ENCODE data around the gene LRRC10. TPM values are rescaled to one million over a fixed set of nuclear protein-coding genes. Genes with fewer than 3 reads are reported as not detected.
"Not testable (repeated sequence)": the region's sequence is repeated elsewhere in the genome, so short reads cannot be mapped to it uniquely, and the experiment has no call there.

Gene LRRC10
- total RNA-seq, 1 donor from 2014 or later = not detected

DNA sequence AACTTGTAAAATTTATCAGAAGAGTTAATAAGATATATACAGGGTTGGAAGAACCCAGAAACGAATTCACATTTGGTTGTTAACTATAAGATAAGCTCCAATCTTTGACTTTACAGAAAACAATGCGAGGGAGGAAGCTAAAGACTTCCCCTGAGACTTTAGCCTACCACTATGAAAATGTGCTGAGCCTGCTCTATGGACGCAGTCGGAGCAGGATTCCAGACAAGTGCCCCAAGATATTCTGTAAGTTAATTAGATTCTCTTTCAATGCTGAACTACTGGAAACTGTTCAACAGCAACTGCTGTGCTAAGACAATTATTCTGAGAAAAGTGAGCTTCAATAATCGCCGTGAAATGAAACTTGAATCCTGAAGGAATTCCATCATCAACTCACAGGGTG, 8.3 kb upstream of the LRRC10 start:
- DNase-seq (ENCODE audit: low spot score) = no peak

DNA sequence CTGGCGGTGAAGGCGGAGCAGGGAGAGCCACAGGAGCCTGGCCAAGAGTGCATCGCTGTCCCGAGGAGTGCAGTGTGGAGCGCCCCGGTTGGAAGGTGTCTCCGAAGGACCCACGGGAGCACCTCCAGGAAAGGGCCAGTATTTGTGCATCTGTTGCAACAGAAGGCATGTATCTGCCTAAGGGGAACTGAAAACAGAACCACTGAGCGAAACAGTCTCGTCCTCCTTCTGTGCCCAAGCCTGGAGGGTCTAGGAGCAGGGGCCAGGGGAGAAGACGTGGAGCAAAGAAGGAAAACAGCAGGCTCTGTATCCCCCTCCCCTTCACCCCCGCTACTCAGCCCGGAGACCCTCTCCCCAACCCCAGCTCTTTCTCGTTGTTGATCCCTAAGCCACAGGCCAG, 5.3 kb upstream of the LRRC10 start:
- no peak for DNase-seq (ENCODE audit: low spot score)

DNA sequence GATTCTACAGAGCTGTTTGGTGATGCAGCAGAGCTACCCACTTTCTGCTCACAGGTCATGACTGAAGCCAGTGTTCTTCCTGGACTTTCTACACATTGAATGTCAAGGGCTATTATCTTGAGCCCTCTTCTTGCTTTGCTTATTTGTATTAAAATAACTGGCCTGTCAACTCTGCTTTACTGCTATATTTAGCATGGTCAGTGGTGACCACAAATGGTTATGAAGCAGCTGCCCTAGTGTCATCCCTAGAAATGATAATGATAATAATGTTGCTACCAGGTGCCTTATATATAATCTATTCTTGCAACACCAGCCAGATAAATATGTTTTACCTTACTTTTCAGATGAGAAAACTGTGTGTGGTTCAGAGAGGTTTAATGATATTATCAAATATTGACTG, 2.6 kb upstream of the LRRC10 start:
- DNase-seq (ENCODE audit: low spot score) = no peak

DNA sequence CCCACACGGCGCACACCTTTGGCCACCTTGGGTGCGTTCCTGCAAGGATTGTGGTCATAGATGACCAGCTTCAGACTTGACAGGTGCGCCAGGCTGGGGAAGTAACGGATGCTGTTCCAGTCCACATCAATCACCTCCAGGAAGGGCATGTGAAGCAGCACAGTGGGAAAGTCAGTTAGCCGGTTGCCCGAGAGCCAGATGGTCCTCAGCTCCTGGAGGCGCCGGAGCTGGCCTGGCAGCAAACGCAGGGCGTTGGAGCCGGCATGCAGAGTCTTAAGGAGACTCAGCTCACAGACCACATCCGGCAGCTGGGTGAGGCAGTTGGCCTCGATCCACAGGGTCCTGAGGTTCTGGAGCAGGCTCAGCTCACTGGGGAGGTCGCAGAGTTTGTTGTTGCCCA, 581 bp downstream of the LRRC10 start:
- DNase-seq (ENCODE audit: low spot score) = no peak

DNA sequence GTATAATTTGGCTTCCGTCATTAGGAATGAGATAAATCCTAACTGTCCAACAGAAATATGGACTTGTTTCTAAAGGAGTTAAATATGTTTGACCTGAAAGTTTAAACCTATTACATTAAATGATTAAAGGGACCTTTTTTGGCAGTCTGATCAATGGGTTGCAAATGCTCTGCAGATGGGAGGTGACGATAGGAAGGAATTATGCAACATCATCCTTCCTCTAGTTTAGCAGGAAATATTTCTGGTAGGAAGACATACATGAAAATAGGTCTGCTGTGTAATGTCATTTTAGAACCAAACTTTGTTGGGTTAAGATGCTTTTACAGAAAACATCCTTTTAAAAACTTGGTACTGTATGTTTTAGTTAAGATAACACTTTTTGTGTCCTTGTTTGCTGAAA, 2.6 kb downstream of the LRRC10 start:
- DNase-seq (ENCODE audit: low spot score) = no peak

DNA sequence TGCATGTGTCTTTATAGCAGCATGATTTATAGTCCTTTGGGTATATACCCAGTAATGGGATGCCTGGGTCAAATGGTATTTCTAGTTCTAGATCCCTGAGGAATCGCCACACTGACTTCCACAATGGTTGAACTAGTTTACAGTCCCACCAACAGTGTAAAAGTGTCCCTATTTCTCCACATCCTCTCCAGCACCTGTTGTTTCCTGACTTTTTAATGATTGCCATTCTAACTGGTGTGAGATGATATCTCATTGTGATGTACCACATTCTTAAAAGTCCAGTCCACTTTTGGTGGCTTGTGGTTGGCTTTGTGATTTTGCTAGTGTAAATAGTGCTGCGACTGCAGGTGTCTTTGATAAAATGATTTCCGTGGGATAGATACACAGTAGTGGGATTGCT, 6.4 kb downstream of the LRRC10 start:
- DNase-seq (ENCODE audit: low spot score) = not testable (repeated sequence)

DNA sequence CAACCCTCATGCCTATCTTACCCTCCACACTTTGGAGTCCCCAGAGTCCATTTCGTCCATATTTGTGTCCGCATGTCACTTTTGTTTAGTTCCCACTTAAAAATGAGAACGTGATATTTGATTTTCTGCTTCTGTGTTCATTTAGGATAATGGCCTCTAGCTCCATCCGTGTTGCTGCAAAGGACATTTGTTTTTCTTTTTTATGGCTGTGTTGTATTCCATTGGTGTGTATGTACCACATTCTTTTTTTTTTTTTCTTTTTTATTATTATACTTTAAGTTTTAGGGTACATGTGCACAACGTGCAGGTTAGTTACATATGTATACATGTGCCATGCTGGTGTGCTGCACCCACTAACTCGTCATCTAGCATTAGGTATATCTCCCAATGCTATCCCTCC, 7.2 kb downstream of the LRRC10 start:
- DNase-seq (ENCODE audit: low spot score) = not testable (repeated sequence)

DNA sequence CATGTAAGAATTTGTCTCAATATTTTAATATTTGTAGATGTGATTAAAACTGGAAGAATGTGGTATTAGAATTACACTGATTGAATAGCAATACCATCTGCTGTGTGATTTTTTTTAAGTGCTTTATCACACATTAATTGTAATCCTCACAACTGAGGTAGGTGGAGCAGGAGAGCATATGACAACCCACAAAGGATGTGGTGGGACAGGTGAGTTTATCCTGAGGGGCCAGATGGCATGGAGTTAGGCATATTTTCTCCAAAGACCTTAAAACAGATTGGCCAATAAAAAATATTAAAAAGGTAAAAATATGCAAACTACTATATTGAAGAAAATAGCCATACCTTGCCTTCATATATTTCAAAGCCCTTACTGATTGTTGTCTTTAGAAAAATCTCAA, 7.8 kb downstream of the LRRC10 start:
- no peak for DNase-seq (ENCODE audit: low spot score)

DNA sequence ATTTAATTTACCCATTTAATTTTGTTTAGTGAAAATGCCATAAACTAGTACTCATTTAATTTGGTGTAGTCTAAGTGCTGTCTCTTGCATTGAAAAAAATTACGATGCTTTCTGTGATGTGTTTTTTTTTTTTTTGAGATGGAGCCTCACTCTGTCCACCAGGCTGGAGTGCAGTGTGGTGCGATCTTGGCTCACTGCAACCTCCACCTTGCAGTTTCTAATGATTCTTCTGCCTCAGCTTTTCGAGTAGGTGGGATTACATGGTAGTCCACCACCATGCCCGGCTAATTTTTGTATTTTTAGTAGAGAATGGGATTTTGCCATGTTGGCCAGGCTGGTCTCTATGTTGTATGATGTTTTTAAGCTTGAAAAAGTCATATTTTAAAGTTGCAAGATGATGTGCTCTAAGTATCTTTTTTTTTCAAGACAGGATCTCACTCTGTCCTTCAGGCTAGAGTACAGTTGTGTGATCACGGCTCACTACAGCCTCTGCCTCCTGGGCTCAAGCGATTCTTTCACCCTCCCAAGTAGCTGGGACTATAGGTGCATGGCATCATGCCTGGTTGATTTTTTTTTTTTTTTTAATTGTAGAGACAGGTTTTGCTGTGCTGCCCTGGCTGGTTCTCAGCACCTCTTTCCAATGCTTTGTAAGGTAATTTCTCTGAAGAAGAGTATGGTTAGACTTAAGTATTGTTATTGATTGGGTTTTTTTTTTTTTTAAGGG, 8.6 kb downstream of the LRRC10 start:
- DNase-seq (ENCODE audit: low spot score) = no peak

DNA sequence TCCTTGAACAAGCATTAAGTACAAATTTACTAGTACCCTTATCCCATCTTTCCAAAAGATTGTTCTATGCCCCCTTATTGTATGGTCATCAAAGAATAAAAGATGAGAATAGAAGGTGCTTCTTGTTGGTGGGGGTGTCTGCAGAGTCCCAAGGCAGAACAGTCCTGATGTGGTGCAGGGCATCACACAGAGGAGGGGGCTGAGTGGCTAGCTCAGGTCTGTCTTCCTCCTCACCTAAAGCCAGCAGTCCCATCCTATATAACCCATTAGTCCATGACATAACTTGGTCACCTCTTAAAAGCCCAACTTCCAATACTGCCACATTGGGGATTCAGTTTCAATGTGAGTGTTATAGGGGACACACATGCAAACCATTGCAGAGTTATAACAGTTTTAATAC, 9.9 kb downstream of the LRRC10 start:
- DNase-seq (ENCODE audit: low spot score) = no peak

DNA sequence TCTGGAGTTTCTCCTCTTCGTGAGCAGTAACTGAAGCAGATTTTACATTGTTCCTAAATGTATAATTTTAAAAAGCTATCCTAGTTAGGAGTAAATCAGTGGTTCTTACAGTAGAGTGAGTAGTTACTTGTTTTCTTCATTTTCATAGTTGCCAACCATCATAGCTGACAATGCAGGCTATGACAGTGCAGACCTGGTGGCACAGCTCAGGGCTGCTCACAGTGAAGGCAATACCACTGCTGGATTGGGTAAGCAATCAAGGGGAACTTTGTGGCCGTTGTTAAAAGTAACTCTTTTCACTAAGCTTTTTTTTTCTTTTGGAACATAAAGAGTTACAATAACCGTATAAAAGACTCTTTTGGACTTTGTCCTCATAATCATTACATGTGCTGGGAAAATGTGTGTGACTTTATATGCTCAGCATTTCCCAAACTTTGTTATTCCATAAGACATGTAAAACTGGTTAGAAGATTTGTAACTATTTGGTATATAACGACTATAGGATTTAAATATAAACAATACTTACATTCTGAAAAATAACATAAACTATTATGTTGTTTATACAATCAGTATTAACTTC, 12.4 kb downstream of the LRRC10 start:
- no peak for DNase-seq (ENCODE audit: low spot score)

DNA sequence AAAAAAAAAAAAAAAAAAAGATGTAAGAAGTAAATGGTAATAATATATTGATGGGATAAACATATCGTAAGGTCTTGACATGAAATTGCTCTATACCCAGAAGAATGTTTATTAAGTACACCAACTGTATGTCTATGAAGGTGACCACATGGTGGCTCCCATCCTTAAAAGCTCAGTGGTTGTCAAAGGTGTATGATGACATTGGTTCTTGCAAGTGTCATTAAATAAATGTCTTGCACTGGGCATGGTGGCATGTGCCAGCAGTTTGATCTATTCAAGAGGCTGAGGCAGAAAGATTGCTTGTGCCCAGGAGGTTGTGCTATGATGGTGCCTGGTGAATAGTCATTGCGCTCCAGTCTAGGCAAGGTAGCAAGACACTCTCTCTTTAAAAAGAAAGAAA, 15.0 kb downstream of the LRRC10 start:
- no peak for DNase-seq (ENCODE audit: low spot score)

DNA sequence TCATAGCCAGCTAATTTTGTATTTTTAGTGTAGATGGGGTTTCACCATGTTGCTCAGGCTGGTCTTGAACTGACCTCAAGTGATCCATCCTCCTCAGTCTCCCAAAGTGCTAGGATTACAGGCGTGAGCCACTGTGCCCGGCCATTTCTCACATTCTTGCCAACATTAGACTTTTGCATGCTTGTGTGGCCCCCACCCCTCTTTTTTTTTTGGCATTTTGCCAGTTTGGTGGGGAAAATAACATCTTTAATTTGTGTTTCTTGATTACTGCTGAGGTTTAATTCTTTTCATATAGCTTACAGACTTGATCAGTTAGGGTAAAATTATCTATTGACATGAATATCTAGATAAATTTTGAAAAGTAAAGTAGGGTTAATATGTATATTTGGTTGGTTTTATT, 21.6 kb downstream of the LRRC10 start:
- DNase-seq (ENCODE audit: low spot score) = no peak

DNA sequence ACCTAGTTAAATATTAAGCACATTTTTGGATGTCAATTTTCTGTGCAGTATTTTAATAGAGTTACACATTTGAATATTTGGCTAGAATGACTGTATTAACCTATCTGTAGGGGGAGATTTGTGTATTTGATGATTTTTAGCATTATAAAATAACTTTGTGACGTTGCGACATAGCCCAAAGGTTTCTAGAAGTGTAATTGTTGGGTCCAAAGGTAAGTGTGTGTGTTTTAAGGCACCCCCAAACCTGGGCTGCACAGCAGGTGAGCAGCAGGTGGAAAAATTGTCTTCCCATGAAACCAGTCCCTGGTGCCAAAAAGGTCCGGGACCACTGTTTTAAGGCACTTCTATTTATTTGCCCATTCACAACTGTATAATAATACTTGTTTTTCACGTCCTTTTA, 22.2 kb downstream of the LRRC10 start:
- no peak for DNase-seq (ENCODE audit: low spot score)

DNA sequence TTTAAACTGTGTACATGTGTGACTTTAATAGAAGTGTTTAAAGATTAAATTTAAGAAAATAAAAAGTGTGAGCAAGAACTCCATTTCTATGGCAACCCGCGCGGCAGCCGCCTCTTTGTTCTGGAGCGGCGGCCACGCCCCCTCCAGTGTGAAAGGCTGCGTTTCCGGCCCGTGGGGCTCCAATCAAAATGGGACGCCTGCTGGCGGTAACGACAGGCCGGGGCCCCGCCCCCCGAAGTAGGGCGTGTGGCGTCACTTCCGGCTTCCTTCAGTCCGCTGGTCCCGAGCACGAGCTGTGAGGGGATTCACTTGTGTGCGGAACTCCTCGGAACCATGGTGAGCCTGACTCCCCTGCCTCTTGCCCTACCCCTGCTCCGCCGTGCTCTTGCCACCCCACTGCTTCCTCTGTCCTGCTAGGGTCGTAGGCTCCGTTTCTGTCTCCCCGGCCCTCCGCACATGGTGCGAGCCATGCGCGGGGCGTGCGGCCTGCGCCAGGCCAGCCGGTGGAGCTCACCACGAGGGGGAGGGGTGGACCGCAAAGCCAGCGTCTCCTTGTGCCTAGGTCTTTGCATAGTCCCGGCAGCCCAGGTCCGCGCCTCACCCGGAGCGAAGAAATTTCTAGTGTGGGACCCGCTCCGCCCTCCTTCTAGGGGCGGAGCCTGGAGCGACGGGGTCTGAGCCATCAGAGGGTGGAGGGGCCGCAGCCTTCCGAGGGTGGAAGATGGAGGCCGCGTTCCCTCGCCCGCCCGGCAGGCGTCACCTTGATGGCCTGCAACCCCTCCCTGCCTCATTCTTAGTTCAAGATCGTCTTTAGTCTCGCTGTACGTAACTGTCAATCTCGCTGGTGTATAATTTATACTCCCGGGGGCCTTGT, 25.3 kb downstream of the LRRC10 start, which contains the start of gene CCT2:
Gene CCT2 (plus strand): TSS at position 271 of the 874 bp plus-strand sequence. CDS start 63 bp downstream, at position 334.
- peak; percentile 97 for DNase-seq (ENCODE audit: low spot score)

DNA sequence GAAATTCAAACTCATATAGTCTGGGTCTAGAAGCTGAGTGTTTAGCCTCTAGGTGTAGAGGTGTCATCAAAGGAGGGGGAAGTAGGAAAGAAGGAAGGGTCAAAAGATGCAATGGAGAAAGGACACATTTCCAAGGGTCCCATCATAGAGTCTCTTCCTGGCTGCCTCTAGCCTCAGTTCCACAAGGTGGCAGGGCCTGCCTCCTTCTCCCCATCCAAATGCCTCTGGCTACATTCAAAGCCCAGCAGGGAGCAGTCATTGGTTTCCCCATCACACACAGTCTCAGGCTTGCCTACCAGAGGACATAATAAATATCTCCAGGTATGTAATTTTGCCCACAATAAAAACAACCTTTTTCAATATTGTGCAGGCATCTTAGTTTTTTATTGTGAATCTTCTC, 27.5 kb downstream of the LRRC10 start:
- no peak for DNase-seq (ENCODE audit: low spot score)

DNA sequence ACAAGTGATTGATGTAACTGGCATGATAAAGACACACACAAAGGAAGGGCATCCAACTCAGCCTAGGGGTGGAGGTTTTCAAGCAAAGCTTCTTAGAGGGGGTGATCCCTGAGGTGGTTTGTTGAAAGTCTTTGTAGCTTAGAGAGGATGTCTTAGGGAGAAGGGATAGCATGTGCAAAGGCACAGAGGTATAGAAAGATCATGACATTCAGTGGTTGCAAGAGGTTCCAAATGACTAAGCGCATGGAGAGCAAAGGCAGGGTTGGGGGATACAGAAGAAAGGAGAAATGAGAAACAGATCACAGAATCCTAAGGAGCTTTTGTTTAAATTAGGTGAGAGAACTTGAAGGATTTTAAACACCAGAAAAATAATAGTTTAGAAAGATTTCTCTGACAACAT, 30.6 kb downstream of the LRRC10 start:
- DNase-seq (ENCODE audit: low spot score) = no peak

DNA sequence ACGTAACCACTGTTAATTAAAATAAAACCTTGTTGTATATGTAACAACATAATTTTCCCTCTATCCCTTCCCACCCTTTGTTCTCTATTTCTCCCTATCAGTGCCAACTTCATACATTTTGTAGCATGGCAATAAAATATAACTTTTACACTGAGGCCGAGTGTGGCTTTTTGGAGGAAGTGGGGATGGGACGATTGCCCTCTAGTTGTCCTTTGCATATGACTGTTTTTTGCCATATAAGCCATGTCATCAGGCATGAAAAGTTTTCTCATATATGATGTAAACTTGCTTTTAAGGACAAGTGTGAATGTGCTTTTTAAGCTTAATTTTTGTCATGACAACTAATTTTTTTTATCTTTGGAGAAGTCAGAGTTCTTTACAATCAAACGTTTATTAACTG, 31.7 kb downstream of the LRRC10 start:
- no peak for DNase-seq (ENCODE audit: low spot score)

DNA sequence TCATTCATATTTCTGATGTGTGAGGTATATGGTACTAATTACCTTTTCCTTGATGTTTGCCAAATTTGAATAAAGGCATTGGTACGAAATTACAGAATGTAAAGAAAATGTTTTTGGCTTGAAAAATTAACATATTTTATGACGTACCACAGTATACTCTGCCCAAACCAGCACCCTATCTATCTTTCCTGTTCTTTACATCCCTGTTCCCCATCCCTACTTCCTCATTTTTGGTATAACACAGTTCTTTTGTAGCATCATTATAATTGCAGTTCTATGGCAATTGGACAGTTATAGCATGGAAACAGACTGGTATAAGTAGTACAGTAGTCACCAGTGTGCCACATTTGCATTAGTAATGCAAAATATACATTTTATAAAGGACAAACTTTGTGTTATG, 32.4 kb downstream of the LRRC10 start:
- no peak for DNase-seq (ENCODE audit: low spot score)

DNA sequence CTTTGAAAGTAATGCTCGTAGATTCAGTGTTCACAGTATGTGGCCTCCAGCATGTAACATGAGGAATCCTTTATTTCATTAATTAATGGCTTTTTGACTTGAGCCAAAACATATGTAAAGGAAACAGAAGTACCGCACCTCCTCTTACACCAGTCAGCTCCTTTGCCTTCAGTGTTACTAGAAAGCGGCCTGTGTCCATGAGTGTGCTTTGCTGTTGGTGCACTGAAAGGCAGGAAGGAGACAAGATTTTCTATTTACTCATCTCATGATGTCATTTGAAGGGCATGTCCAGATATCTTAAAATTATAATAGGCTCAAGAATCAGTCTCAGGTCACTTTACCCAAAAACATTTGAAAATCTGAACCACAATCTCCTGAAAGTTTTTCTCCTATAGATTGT, 35.4 kb downstream of the LRRC10 start:
- DNase-seq (ENCODE audit: low spot score) = no peak

DNA sequence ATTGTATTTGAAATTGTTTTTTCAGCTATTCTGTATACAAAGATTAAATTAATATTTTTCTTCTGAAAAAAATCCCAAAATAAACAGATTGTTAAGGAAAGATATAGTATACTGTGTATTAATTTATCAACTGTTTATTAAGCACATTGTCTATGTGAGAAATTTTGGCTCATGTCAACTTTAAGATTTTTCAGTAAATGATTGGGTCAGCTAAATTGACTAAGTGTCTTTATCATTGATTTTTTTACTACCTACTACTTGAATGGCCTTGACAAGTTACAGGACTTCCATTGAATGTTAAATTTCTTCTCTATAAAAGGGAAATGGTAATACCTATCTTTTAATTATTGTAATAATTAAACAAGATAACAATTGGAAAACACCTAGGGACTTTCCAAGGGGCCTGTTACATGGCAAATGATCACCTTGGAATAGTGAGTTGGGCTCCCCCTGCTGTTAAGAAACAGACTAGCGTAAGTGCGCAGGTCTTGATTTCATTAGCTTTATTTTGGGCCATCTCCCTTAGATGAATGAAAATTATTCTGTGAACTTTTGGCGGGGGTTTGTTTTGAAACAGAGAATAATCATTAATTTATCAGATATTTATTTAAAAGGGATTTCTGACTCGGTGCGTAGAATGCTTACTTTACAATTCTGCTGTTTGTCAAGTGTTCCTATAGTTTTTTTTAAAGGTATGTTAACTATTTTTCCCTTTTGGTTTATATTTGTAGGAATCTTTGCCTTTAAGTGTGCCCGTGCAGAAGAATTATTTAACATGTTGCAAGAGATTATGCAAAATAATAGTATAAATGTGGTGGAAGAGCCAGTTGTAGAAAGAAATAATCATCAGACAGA, 39.9 kb downstream of the LRRC10 start:
- DNase-seq (ENCODE audit: low spot score) = peak; percentile 54

DNA sequence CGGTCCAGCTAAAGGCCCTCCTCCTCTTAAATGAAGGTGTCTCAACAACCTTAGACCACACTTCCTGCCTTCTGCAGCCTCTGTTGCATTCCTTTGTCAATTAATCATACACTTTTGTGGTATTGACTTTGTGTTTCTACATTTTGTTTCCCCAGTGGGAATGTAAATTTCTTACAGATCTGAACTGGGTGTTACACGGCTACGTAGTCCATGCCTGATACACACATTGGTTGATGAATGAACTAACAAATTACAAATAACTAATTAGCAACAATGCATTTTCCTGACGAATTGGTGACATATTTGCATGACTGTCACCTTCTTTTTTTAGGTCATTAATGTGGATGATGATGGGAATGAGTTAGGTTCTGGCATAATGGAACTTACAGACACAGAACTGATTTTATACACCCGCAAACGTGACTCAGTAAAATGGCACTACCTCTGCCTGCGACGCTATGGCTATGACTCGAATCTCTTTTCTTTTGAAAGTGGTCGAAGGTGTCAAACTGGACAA, 40.6 kb downstream of the LRRC10 start:
- DNase-seq (ENCODE audit: low spot score) = no peak
